Thyroid gland (tissue), 4 donors: ENCODE results near the gene LGALS1.

Experiments
- CTCF ChIP-seq, 6 experiments: fragments of 200-600 bp in 3 of 6; fragments of 450-650 bp in 3 of 6; sonication (generic) in 3 of 6; IDR thresholded peaks; one replicate each; pipeline ENCODE4 v1.5.1; 2016 to 2019; ENCODE audit warnings: antibody characterized with exemption in 6 of 6, mild to moderate bottlenecking in 2 of 6, inconsistent platforms in 1 of 6, moderate library complexity in 1 of 6
- POLR2A ChIP-seq, 2 donors: fragments of 450-650 bp; IDR thresholded peaks; one replicate each; pipeline ENCODE4 v1.6.1; 2017; ENCODE audit warnings: antibody characterized with exemption in 2 of 2, mild to moderate bottlenecking in 2 of 2, moderate library complexity in 1 of 2

GRCh38 chr22:37711490-37711889 is 36.1 kb downstream of the LGALS1 start:
- no peak for TF ChIP-seq CTCF (IDR thresholded peaks at IDR 0.05)
- no peak for TF ChIP-seq POLR2A (IDR thresholded peaks at IDR 0.05)
